Endodermal cell (in vitro differentiated cells): ENCODE results near the gene NAA10. TPM values are rescaled to one million over a fixed set of nuclear protein-coding genes. Genes with fewer than 3 reads are reported as not detected.
A peak's percentile ranks its signal among the peaks of the same experiment; 100 is the strongest.

ENCODE experiments used
- DNase-seq: peaks from one replicate; pipeline ENCODE4 v3.0.0-alpha.2; 2017
- H3K27ac ChIP-seq: 2 replicates; pipeline ENCODE4 v1.5.1; 2013; ENCODE audit warnings: mild to moderate bottlenecking, low read depth, low read length, moderate library complexity
- H3K27me3 ChIP-seq: 2 replicates; pipeline ENCODE4 v1.6.1; 2013; ENCODE audit warnings: mild to moderate bottlenecking, low read length, moderate library complexity; ENCODE audit not compliant: insufficient read depth, control insufficient read depth, poor library complexity, severe bottlenecking
- H3K36me3 ChIP-seq: 2 replicates; pipeline ENCODE4 v1.7.0; 2013; ENCODE audit warnings: mild to moderate bottlenecking, low read length, moderate library complexity; ENCODE audit not compliant: control insufficient read depth, insufficient read depth
- H3K4me1 ChIP-seq: one replicate; pipeline ENCODE4 v1.7.0; 2013; ENCODE audit warnings: low read length; ENCODE audit not compliant: control insufficient read depth, insufficient read depth
- H3K4me3 ChIP-seq: 2 replicates; pipeline ENCODE4 v1.5.1; 2013; ENCODE audit warnings: mild to moderate bottlenecking, low read length, moderate library complexity
- H3K9ac ChIP-seq: 2 replicates; pipeline ENCODE4 v1.6.1; 2013; ENCODE audit warnings: mild to moderate bottlenecking, low read length, moderate library complexity; ENCODE audit not compliant: poor library complexity, severe bottlenecking; ENCODE audit errors: extremely low read depth
- H3K9me3 ChIP-seq: 2 replicates; pipeline ENCODE4 v1.6.1; 2013; ENCODE audit warnings: mild to moderate bottlenecking, low read length, moderate library complexity; ENCODE audit not compliant: control insufficient read depth
- H3K27ac Mint-ChIP-seq: 2 replicates; pipeline ENCODE4 v1.8.0; 2020; ENCODE audit warnings: mixed read lengths
- H3K27me3 Mint-ChIP-seq: 2 replicates; pipeline ENCODE4 v1.8.0; 2021; ENCODE audit warnings: mild to moderate bottlenecking, mixed read lengths; ENCODE audit not compliant: insufficient read depth
- H3K36me3 Mint-ChIP-seq: 2 replicates; pipeline ENCODE4 v1.8.0; 2020; ENCODE audit warnings: low read depth, mixed read lengths
- H3K4me1 Mint-ChIP-seq: 2 replicates; pipeline ENCODE4 v1.8.0; 2020; ENCODE audit warnings: mixed read lengths
- H3K4me3 Mint-ChIP-seq: 2 replicates; pipeline ENCODE4 v1.8.0; 2020; ENCODE audit warnings: mild to moderate bottlenecking, moderate library complexity, mixed read lengths
- H3K9me3 Mint-ChIP-seq: 2 replicates; pipeline ENCODE4 v1.8.0; 2020; ENCODE audit warnings: mild to moderate bottlenecking, mixed read lengths
- CTCF ChIP-seq: fragments of 200-600 bp; sonication (generic); conservative IDR thresholded peaks from 2 replicates; pipeline ENCODE4 v1.5.0; 2021; ENCODE audit warnings: antibody characterized with exemption, mild to moderate bottlenecking
- WGBS, 2 experiments: methylation state at CpG; one replicate each; pipeline versions ENCODE4 v1.1.5 to v1.1.7; 2013; ENCODE audit warnings: missing lambda C conversion rate in 2 of 2, mixed read lengths in 1 of 2; ENCODE audit not compliant: insufficient coverage in 1 of 2, insufficient read length in 1 of 2; 5-methylcytosine and 5-hydroxymethylcytosine counted together
- total RNA-seq, 2 donors: library from RNA; stranded (reverse); fragmentation: NEBNext Ultra II Directional in 1 of 2; extraction: Animal tissue kit (Norgen Biotek cat#: 25700) in 1 of 2; gene quantifications; 2 replicates in 1 of 2; 3 replicates in 1 of 2; pipeline ENCODE4 v1.2.1, GENCODE V29; 2021

NAA10 gene
- total RNA-seq, 2 donors from 2014 or later = 91.6 to 99.3 TPM

- TF ChIP-seq CTCF = no peak
- Mint-ChIP-seq H3K4me1 (peaks cover 6% of the 10 kb centered on the region), H3K36me3 (peaks cover 82% of the 10 kb centered on the region), H3K9me3 (no peaks in the 10 kb centered on the region), H3K27me3 (no peaks in the 10 kb centered on the region), H3K27ac (peak overlapping the region; percentile 21), H3K4me3 (no peak overlapping the region)
- no peaks in the 10 kb centered on the region for H3K4me1 ChIP-seq
- no peak overlapping the region for H3K9ac ChIP-seq
- no peak overlapping the region for H3K4me3 ChIP-seq
- H3K36me3 ChIP-seq = peaks cover 25% of the 10 kb centered on the region
- DNase-seq = no peak
- H3K27me3 ChIP-seq = no peaks in the 10 kb centered on the region
- WGBS, 2 experiments = 94 to 98% methylated on average over 10 to 31 of the region's 32 CpGs
- no peaks in the 10 kb centered on the region for H3K9me3 ChIP-seq
- no peak overlapping the region for H3K27ac ChIP-seq
These were observed 17.7 kb upstream of the NAA10 start for GRCh38 chrX:153952373-153953026.

- TF ChIP-seq CTCF = no peak
- WGBS, 2 experiments = 96% methylated on average over 28 of the region's 28 CpGs; no CpG with 5 or more reads in 1 of the 2 experiments
- no peaks in the 10 kb centered on the region for H3K27me3 ChIP-seq
- peaks cover 25% of the 10 kb centered on the region for H3K36me3 ChIP-seq
- H3K4me3 ChIP-seq = no peak overlapping the region
- no peak overlapping the region for H3K9ac ChIP-seq
- H3K4me1 ChIP-seq = no peaks in the 10 kb centered on the region
- H3K4me1 Mint-ChIP-seq = peaks cover 7% of the 10 kb centered on the region
- H3K27ac ChIP-seq = no peak overlapping the region
- no peaks in the 10 kb centered on the region for H3K9me3 ChIP-seq
- H3K27ac Mint-ChIP-seq = no peak overlapping the region
- H3K9me3 Mint-ChIP-seq = no peaks in the 10 kb centered on the region
- no peak for DNase-seq
- H3K4me3 Mint-ChIP-seq = no peak overlapping the region
- H3K27me3 Mint-ChIP-seq = no peaks in the 10 kb centered on the region
- H3K36me3 Mint-ChIP-seq = peaks cover 79% of the 10 kb centered on the region
These were observed 17.0 kb upstream of the NAA10 start for GRCh38 chrX:153951683-153952372.

GRCh38 chrX:153950127-153950526 is 15.3 kb upstream of the NAA10 start:
- Mint-ChIP-seq H3K27me3 (no peaks in the 10 kb centered on the region), H3K4me3 (no peak overlapping the region), H3K4me1 (peaks cover 7% of the 10 kb centered on the region), H3K27ac (no peak overlapping the region), H3K36me3 (peaks cover 63% of the 10 kb centered on the region), H3K9me3 (no peaks in the 10 kb centered on the region)
- Histone ChIP-seq H3K27me3 (no peaks in the 10 kb centered on the region), H3K9me3 (no peaks in the 10 kb centered on the region), H3K4me3 (no peak overlapping the region), H3K4me1 (no peaks in the 10 kb centered on the region), H3K27ac (no peak overlapping the region), H3K9ac (no peak overlapping the region), H3K36me3 (peaks cover 25% of the 10 kb centered on the region)
- no peak for TF ChIP-seq CTCF
- DNase-seq = no peak
- WGBS, 2 experiments = 86 to 92% methylated on average over 7 to 19 of the region's 19 CpGs
